KMS-11 (cell line): ENCODE data around the gene PCDHGA11.
"Not testable (repeated sequence)": the region's sequence is repeated elsewhere in the genome, so short reads cannot be mapped to it uniquely, and the experiment has no call there.

Experiments
- H2AFZ ChIP-seq: fragments of 200-600 bp; sonication (generic); 2 replicates; pipeline ENCODE4 v1.6.1; 2016; ENCODE audit warnings: antibody characterized with exemption, mixed run types, low read depth
- H3K27ac ChIP-seq: fragments of 200-600 bp; sonication (generic); 2 replicates; pipeline ENCODE4 v1.6.1; 2016; ENCODE audit warnings: mild to moderate bottlenecking, mixed run types
- H3K27me3 ChIP-seq: fragments of 200-600 bp; sonication (generic); 2 replicates; pipeline ENCODE4 v1.6.1; 2017; ENCODE audit warnings: mild to moderate bottlenecking, low read depth, mixed run types, moderate library complexity; ENCODE audit not compliant: insufficient read depth
- H3K36me3 ChIP-seq: fragments of 200-600 bp; sonication (generic); 2 replicates; pipeline ENCODE4 v1.6.1; 2017; ENCODE audit warnings: mild to moderate bottlenecking, mixed run types; ENCODE audit not compliant: insufficient read depth
- H3K4me1 ChIP-seq: fragments of 200-600 bp; sonication (generic); 2 replicates; pipeline ENCODE4 v1.6.1; 2016; ENCODE audit warnings: mild to moderate bottlenecking, low read depth, mixed run types; ENCODE audit not compliant: poor library complexity, severe bottlenecking
- H3K4me2 ChIP-seq: fragments of 200-600 bp; sonication (generic); 2 replicates; pipeline ENCODE4 v1.7.0; 2016; ENCODE audit warnings: mild to moderate bottlenecking, mixed run types
- H3K4me3 ChIP-seq: fragments of 200-600 bp; sonication (generic); IDR thresholded peaks from 2 replicates; pipeline ENCODE4 v1.6.1; 2017; ENCODE audit warnings: low read depth, low read length, mixed read lengths; ENCODE audit not compliant: insufficient read depth
- H3K79me2 ChIP-seq: fragments of 200-600 bp; sonication (generic); 2 replicates; pipeline ENCODE4 v1.6.1; 2016; ENCODE audit warnings: low read depth, mixed run types; ENCODE audit not compliant: insufficient read depth
- H3K9ac ChIP-seq: fragments of 200-600 bp; sonication (generic); 2 replicates; pipeline ENCODE4 v1.6.1; 2016; ENCODE audit warnings: mild to moderate bottlenecking, mixed run types
- H4K20me1 ChIP-seq: fragments of 200-600 bp; sonication (generic); 2 replicates; pipeline ENCODE4 v1.6.1; 2016; ENCODE audit warnings: mild to moderate bottlenecking, mixed run types; ENCODE audit not compliant: insufficient read depth
- TF ChIP-seq, protein P1 (sequence below): fragments of 200-600 bp; sonication (generic); conservative IDR thresholded peaks from 2 replicates; pipeline ENCODE4 v1.6.1; 2017; ENCODE audit warnings: low read depth, mild to moderate bottlenecking, antibody characterized with exemption, low read length, moderate library complexity, mixed read lengths

PCDHGA11 gene

DNA sequence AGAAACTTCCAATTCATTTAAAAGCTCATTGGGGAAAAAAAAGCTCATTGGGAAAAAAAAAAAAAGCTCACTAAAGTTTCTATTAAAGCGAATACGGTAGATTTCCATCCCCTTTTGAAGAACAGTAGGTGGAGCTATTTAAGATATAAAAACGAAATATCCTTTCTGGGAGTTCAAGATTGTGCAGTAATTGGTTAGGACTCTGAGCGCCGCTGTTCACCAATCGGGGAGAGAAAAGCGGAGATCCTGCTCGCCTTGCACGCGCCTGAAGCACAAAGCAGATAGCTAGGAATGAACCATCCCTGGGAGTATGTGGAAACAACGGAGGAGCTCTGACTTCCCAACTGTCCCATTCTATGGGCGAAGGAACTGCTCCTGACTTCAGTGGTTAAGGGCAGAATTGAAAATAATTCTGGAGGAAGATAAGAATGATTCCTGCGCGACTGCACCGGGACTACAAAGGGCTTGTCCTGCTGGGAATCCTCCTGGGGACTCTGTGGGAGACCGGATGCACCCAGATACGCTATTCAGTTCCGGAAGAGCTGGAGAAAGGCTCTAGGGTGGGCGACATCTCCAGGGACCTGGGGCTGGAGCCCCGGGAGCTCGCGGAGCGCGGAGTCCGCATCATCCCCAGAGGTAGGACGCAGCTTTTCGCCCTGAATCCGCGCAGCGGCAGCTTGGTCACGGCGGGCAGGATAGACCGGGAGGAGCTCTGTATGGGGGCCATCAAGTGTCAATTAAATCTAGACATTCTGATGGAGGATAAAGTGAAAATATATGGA lies 9.7 kb downstream of the PCDHGA11 start, which contains the start of gene PCDHGA12:
Gene PCDHGA12 (plus strand): TSS at position 176 of the 782 bp plus-strand sequence. CDS start 253 bp downstream, at position 429.
- Histone ChIP-seq H3K79me2 (no peaks in the 10 kb centered on the region), H4K20me1 (no peaks in the 10 kb centered on the region), H3K4me2 (no peak within 1 kb of the TSS), H3K36me3 (no peaks in the 10 kb centered on the region), H3K27ac (no peak within 1 kb of the TSS), H3K9ac (no peak within 1 kb of the TSS), H2AFZ (no peak within 1 kb of the TSS), H3K4me1 (no peaks in the 10 kb centered on the region), H3K27me3 (no peaks in the 10 kb centered on the region), H3K4me3 (no peak within 1 kb of the TSS)
- TF ChIP-seq, protein P1, sequence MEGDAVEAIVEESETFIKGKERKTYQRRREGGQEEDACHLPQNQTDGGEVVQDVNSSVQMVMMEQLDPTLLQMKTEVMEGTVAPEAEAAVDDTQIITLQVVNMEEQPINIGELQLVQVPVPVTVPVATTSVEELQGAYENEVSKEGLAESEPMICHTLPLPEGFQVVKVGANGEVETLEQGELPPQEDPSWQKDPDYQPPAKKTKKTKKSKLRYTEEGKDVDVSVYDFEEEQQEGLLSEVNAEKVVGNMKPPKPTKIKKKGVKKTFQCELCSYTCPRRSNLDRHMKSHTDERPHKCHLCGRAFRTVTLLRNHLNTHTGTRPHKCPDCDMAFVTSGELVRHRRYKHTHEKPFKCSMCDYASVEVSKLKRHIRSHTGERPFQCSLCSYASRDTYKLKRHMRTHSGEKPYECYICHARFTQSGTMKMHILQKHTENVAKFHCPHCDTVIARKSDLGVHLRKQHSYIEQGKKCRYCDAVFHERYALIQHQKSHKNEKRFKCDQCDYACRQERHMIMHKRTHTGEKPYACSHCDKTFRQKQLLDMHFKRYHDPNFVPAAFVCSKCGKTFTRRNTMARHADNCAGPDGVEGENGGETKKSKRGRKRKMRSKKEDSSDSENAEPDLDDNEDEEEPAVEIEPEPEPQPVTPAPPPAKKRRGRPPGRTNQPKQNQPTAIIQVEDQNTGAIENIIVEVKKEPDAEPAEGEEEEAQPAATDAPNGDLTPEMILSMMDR, result no peak

DNA sequence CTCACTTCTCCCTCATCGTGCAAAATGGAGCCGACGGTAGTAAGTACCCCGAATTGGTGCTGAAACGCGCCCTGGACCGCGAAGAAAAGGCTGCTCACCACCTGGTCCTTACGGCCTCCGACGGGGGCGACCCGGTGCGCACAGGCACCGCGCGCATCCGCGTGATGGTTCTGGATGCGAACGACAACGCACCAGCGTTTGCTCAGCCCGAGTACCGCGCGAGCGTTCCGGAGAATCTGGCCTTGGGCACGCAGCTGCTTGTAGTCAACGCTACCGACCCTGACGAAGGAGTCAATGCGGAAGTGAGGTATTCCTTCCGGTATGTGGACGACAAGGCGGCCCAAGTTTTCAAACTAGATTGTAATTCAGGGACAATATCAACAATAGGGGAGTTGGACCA lies 10.4 kb downstream of the PCDHGA11 start:
- no peak overlapping the region for H3K4me3 ChIP-seq
- H3K4me2 ChIP-seq, result no peak overlapping the region

DNA sequence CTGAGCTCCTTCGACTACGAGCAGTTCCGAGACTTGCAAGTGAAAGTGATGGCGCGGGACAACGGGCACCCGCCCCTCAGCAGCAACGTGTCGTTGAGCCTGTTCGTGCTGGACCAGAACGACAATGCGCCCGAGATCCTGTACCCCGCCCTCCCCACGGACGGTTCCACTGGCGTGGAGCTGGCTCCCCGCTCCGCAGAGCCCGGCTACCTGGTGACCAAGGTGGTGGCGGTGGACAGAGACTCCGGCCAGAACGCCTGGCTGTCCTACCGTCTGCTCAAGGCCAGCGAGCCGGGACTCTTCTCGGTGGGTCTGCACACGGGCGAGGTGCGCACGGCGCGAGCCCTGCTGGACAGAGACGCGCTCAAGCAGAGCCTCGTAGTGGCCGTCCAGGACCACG lies 11.5 kb downstream of the PCDHGA11 start:
- H3K9ac ChIP-seq, H3K4me2 ChIP-seq, H3K4me3 ChIP-seq, H2AFZ ChIP-seq, H4K20me1 ChIP-seq, H3K4me1 ChIP-seq, H3K27me3 ChIP-seq, H3K79me2 ChIP-seq, H3K36me3 ChIP-seq, H3K27ac ChIP-seq: not testable (repeated sequence)

More for the DNA sequence above, 10.4 kb downstream of the PCDHGA11 start:
- Histone ChIP-seq H4K20me1 (no peaks in the 10 kb centered on the region), H3K79me2 (no peaks in the 10 kb centered on the region), H3K36me3 (no peaks in the 10 kb centered on the region), H3K4me1 (no peaks in the 10 kb centered on the region), H3K27ac (no peak overlapping the region), H3K9ac (no peak overlapping the region), H2AFZ (no peak overlapping the region), H3K27me3 (no peaks in the 10 kb centered on the region)
- TF ChIP-seq, protein P1, result no peak

DNA sequence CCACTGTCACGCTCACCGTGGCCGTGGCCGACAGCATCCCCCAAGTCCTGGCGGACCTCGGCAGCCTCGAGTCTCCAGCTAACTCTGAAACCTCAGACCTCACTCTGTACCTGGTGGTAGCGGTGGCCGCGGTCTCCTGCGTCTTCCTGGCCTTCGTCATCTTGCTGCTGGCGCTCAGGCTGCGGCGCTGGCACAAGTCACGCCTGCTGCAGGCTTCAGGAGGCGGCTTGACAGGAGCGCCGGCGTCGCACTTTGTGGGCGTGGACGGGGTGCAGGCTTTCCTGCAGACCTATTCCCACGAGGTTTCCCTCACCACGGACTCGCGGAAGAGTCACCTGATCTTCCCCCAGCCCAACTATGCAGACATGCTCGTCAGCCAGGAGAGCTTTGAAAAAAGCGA lies 11.9 kb downstream of the PCDHGA11 start:
- not testable (repeated sequence) for H3K36me3 ChIP-seq, H3K27ac ChIP-seq, H3K4me1 ChIP-seq, H2AFZ ChIP-seq, H3K9ac ChIP-seq, H3K79me2 ChIP-seq, H3K4me3 ChIP-seq, H3K27me3 ChIP-seq, H3K4me2 ChIP-seq, H4K20me1 ChIP-seq

DNA sequence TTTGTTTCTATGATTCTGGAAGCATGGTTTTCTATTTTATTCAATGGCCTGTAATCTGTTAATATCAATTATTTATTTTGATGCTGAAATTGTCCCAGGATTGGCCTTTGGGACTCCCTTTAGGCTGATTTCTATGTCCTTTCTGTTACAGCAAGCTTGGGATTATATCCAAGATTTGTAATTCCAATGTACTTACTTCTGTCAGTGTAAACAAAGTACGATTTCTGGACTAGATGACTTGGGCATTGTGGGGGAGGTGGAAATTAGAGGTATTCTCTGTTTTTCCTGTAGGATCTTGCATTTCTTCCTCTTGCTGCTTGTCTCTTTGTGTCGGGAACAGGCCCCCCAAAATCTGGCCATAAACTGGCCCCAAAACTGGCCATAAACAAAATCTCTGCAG lies 13.2 kb downstream of the PCDHGA11 start:
- Histone ChIP-seq H4K20me1 (no peaks in the 10 kb centered on the region), H3K79me2 (no peaks in the 10 kb centered on the region), H3K9ac (no peak overlapping the region), H2AFZ (no peak overlapping the region), H3K4me3 (no peak overlapping the region), H3K27ac (no peak overlapping the region), H3K4me1 (no peaks in the 10 kb centered on the region), H3K27me3 (no peaks in the 10 kb centered on the region), H3K36me3 (no peaks in the 10 kb centered on the region), H3K4me2 (no peak overlapping the region)
- TF ChIP-seq, protein P1, result no peak
